Measurements from ENCODE around the gene HS6ST3.
"Not testable (repeated sequence)": the region's sequence is repeated elsewhere in the genome, so short reads cannot be mapped to it uniquely, and the experiment has no call there.

HS6ST3 gene

DNA sequence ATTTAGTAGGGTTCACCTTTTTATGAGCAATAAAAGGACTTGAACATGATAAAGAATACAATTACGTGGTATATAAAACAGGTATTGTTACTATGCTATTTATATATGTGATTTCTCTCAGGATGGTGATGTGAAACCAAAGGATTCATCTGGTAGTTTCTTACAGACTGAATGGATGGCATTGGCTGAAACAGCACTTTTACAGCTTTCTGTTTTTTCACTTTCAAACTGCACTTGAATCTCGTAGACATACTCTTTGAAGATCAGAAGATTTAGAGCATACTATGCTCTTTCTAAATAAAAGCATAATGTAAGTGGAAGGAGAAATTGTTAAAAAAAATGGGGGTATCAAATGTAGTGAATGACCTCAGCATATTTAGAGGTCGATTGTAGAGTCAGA lies 354.8 kb downstream of the HS6ST3 start:
- DNase-seq (ENCODE audit: low spot score): no peak

DNA sequence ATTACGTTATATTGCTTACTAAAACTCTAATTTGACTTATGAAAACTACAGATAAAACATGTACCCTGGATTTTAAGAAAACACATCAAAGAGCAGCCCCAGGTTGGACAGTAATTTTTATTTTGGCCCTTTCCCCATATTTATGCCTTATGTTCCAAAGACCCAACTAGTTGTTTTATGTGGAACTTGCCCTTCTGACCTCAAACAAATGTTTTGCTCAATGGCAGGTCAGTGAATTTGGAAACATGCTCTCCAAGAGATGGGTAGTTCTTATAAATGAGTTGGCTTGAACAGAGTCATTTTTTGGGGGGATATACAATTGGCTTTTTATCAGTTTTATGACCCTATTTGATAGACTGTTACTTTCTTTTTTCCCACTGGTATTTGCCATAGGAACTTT lies 360.0 kb downstream of the HS6ST3 start:
- no peak for DNase-seq (ENCODE audit: low spot score)

DNA sequence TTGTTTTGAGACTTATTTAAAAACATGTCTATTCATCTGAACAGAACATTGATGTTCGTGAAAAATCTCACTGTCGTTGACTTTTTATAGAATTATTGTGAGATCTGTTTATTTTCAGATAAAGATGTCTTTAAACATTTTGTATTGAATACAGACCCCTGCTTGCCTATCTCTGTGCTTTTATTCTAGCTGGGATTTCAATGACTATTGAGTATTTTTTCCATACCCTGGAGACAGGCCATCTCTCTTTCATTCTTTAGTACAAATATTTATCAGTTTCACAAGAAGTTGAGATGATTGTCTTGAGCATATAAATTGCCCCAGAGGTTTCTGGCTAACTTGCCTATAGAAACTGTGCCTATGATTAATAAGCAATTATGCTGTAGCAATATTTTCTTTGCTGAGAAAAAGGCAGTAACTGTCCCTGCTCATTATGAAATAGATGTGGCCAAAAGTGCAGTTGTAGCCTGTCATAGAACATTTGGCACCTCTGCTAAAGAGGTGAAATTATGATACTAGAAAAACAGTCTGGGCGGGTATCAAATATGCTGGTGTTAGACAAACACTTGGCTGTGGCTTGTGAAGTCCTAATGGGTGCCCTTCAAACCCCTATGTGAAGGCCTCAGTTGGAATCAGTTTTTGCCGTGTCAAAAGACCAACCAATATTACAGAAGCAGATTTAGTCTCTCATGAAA lies 360.6 kb downstream of the HS6ST3 start:
- DNase-seq (ENCODE audit: low spot score): no peak

DNA sequence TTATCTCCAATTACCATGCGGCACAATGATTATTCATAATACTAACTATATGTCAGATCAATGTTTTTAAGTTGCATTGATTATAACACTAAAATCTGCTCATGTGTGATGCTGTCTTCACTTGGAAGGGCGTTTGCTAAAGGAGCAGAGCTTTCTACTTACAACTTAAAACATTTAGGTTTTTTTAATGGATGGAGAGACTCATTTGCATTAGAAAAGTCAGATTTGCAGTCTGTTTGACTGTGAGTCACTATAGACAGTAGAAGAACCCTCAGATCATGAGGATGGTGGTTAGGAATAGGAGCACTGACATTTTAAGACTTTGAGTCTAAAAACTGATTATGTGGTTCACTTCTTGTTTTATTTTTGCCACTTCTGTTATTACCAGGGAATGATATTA lies 364.6 kb downstream of the HS6ST3 start:
- DNase-seq (ENCODE audit: low spot score): no peak

DNA sequence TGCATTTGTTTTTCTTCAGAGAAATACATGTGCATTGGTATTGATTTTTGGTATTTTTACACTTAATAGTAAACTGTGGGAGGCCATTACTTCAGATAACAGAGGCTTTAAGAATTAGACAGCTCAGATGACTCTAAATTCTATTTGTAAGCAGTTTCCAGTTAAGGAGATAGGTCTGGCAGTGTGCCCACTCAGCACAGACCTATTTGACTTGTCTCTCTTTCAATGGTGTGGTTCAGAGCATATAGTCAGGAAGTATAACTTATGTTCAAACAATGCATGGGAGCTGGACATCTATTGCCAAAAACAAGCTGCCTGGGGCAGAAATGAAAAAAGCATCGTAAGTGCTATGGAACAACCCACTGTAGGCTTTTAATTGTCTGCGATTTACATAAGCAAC lies 370.7 kb downstream of the HS6ST3 start:
- DNase-seq (ENCODE audit: low spot score): no peak

DNA sequence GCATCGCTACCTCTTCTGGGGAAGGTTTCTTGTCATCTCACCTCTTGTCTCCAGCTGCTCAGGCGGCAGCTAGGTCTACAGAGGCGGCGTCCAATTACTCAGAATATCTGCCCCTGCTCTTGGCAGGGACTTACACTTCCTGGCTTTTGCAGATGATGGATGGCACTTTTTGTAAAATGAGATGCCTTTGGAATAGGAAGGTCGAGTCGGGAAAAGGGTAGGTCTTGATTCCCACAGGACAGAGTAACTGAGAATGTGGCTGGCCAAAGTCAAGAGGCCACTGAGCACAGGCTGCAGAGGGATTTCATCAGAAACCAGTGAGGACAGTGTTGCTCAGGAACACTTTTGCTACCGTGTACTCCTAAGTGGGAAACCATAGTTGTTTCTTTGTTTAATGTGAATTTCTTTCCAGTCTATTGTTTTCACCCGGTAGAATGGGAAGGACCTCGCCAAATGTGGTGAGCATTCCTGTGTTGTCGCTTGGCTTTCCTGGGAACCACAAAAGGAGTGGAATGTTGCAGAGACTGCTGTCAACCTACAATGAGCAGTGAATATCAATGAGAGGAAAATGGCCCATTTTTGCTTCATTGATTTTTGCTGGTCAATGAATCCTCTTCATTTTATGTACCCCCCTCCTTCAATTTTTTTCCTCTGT lies 383.7 kb downstream of the HS6ST3 start:
- DNase-seq (ENCODE audit: low spot score): no peak

DNA sequence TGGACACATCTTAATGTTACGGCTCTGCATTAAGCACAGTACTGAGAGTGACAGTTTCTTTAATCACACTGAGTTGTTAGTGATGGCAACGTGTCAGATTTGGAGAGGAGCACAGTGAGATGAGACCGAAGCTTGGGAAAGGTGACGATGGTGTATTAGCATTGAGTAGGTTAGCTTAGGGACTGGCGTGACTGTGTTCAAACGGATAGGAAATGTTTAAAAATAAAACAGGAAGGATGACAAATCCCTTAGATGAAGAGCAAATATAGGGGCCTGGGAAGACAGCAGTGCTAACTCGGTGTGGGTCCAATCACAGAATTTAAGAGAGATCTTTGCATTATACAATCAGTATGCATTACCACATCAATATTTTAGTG lies 384.3 kb downstream of the HS6ST3 start:
- no peak for DNase-seq (ENCODE audit: low spot score)

DNA sequence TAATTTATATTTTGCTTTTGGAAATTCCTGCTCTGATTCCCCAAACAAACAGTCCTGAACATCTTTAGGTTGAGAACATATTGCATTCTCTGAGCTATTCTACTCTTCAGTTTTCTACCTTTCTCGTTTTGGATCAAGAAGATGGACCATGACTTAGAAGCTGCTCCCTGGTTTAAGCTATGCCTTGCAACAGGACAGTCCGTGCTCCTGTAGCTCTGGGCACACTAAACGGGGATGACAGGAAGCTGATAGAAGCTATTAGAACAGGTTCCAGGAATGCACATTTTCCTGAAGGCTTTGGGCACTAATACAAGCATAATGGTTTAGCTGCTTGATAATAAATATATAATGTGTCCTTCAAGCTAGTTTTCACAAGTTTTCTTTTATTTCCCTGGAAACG lies 385.2 kb downstream of the HS6ST3 start:
- DNase-seq (ENCODE audit: low spot score): no peak

DNA sequence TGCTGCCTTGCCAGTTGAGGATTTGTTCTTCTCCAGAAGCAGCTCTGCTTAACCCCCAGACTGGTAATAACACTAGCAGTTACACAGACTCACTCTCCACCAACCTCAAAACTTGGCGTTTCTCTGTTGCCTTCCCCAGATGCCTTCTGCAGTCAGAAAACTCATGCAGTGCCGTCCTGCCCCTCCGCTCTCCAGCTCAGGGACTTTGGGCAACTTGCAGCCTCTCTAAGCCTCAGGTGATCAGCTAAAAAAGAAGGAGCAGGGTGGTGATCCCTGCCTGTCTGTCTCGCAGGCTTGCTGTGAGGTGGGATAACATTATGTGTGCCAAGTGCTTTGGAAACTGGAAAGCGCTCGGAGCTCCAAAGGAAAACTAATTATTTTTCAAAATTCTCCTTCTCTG lies 391.6 kb downstream of the HS6ST3 start:
- DNase-seq (ENCODE audit: low spot score): no peak

DNA sequence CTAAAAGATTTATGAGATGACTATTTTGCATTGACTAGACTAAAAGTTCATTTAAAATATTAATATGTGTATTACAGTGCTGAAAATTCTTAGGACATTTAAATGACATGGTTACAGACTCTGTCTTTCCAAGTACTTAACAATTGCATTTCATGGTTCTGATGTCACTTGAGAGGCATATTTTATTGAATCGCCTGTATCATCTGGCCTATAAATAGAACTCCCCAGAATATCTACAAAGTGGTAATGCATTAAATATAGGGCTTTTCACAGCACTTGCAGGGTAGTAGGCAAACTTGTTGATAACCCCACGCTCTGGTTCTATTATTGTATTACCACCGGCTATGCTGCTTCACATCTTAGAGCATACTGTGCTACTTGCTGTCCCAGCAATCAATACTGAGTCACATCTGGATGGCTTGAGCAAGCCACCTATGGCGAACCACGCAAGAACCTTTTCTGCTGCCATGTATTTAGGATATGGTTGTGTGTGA lies 400.6 kb downstream of the HS6ST3 start:
- DNase-seq (ENCODE audit: low spot score): no peak

DNA sequence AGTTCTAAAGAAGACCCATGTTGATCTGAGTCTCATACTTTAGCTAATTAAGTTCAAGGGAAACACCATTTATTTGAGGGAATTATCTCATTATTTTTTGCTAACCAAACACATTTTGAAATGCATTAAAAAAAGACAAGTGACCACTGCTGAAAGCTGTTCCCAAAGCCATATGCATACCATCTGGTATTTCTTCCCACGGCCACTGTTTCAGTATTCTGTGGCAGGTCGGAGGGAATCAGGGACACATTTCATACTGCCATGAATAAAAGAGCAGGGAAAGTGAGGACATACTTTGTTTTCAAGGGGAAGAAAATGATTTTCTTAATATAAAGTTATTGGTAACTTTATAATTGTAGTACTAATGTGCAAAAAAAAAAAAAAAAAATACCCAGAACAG lies 401.2 kb downstream of the HS6ST3 start:
- DNase-seq (ENCODE audit: low spot score): no peak

DNA sequence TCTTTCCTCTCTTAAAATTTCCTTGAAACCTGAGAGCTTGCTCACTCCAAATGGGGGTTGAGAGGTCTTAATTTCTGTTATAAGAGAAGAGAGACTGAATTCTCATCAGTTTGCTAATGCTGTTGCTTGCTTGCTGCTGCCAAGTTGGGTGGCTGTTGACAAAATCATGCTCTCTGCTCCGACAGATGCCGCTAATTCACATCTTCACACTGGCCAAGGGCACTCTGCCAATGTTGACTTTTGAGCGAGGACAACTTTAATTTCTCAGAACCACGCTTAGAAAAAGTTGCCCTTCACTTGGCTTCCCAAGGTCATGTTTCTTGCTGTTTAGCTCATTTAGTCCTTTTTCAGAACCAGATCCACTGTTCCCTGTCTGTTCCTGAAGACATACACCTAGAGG lies 402.9 kb downstream of the HS6ST3 start:
- no peak for DNase-seq (ENCODE audit: low spot score)

DNA sequence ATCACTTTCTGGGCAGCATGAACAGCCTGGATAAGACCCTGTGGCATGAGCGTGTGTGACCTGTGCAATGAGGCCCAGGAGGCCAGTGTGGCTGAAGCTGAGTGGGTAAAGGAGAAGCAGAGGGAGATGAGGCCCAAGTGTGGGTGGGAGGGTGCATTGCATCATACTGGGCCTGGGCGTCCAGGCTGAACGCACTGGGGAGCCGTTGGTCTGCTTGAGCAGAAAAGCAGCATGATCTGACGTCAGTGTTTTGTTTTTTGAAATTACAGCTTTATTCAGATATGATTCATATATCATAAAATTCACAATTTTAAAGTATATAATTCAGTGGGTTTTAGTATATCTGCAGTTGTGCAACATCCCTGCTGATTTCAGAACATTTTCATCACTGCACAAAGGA lies 409.7 kb downstream of the HS6ST3 start:
- no peak for DNase-seq (ENCODE audit: low spot score)

DNA sequence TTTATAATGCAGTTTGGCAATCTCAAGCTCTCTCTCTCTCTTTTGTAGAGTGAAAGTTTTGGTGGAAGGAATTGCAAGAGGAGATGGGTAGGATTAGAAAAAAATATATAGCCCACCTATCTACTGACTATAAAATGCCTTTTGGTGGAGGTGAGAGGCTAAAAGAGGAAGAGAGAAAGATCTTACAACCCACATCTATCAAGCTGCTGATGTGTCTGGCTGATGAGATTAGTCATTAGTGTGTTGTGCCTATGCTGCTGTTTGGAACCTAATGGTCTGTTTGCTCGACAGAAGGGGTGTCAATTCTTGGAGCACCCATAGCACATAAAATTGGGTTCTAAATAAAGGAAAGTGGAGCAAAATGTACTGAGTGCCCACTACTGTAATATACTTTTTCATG lies 411.0 kb downstream of the HS6ST3 start:
- no peak for DNase-seq (ENCODE audit: low spot score)

DNA sequence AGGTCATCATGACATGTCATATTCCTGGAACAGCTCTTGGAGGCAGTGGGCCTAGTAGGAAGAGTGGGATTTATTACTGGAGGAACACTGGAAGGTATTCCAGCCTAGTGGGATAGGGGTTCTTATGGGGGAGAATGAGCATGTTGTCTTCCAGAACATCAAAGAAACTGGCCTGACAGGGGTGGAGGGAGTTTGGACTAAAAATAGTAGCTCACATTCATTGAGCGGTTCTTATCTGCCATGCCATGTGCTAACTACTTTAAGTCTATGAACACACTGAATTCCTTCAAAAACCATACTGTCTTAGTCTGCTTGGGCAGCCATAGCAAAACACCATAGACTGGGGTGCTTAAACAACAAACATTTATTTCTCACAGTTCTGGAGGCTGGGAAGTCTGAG lies 413.6 kb downstream of the HS6ST3 start:
- no peak for DNase-seq (ENCODE audit: low spot score)

DNA sequence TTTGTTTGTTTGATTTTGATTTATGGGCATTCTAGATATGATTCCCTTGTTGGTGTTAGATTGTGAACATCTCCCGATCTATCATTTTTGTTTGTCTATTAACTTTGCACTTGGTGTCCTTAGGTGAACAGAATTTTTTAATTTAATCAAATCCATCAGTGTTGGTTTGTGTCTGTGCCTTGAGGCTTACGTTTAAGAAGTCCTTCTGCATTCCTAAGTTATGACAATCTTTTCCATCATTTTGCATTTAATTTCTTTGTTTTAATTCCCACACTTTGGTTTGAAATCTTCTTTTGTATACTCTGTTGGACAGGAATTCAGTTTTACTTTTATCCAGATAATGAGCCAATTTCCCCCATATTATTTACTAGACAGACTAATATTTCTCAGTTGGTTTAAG lies 421.7 kb downstream of the HS6ST3 start:
- DNase-seq (ENCODE audit: low spot score): no peak

DNA sequence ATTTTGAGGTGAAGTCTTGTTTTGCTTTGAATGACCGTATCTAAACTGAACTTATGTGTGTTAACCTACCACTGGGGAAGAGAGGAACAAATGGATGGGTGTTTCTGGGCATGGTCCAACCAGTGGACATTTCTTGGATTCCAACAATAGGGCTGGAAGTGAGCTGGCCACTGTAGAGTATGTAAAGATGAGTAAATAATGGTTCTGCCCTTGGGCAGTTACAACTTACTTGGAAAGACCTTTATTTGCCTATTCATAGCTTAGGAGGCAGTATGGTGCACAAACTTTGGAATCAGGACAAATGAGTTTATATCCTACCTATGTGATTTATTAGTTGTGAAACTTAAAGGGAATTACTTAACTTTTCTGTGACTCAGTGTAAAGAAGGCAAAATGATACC lies 429.5 kb downstream of the HS6ST3 start:
- no peak for DNase-seq (ENCODE audit: low spot score)

DNA sequence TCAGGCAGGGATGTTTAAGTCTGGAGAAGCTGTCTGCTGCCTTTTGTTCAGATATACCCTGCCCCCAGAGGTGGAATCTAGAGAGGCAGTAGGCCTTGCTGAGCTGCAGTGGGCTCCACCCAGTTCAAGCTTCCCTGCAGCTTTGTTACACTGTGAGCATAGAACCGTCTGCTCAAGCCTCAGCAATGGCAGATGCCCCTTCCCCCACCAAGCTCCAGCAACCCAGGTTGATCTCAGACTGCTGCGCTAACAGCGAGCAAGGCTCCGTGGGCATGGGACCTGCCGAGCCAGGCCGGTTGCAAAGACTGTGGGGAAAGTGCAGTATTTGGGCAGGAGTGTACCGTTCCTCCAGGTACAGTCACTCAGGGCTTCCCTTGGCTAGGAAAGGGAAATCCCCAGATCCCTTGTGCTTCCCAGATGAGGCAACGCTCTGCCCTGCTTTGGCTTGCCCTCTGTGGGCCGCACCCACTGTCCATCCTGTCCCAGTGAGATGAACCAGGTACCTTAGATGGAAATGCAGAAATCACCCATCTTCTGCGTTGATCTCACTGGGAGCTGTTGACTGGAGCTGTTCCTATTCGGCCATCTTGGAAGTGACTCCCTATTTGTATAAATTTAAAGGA lies 434.6 kb downstream of the HS6ST3 start:
- not testable (repeated sequence) for DNase-seq (ENCODE audit: low spot score)

DNA sequence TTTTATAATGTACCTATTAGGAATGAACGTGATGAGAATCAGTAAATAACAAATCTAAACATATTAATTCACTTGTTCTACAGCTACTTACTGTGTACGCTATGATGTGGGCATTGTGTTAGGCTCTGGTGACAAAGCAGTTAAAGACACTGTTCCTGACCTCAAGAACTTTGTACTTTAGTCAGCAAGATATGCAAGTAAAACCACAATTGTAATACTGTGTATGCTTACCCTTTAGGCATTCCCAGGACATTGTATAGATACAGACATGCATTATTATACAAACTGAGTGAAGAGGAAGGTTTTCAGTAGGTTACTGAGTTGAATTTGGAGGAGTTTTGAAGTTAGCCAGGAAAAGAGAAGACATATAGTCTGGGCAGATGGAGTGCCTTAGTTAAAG lies 435.8 kb downstream of the HS6ST3 start:
- DNase-seq (ENCODE audit: low spot score): no peak

DNA sequence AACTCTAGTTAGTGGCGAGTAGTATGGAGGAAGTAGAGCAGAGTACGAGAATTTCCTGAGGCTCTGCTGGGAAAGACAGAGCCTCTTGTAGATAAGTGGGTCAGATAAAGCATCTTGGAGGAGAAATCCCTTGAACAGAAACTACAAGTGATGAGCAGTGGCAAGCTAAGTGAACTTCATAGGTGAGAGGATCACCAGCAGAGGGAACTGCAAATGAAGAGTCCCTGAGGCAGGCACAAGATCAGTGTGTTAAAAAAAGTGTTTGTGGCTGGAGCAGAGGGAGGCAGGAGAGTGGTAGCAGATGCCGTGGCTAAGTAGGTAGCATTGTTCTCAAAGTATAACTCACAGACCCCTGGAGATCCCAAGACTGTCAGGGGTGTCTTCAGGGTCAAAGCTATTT lies 437.6 kb downstream of the HS6ST3 start:
- no peak for DNase-seq (ENCODE audit: low spot score)

DNA sequence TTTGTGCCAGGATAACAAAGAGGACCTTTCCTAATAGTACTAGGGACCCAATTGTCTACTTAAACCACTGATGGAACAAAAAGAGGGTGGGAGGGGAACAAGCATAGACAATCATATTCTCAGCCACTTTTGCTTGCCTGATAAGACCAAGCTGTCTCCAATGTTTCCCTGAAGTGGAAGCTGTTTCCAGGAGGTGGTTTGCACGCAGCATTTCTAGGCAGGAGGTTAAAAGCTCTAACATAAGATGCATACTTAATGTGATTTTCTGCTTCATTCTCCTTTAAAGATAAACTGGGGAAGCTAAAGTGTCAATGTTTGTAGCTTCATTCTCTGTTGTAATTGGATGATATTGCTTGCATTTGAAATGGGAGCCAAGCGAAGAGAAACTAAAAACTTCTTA lies 442.9 kb downstream of the HS6ST3 start:
- DNase-seq (ENCODE audit: low spot score): no peak

DNA sequence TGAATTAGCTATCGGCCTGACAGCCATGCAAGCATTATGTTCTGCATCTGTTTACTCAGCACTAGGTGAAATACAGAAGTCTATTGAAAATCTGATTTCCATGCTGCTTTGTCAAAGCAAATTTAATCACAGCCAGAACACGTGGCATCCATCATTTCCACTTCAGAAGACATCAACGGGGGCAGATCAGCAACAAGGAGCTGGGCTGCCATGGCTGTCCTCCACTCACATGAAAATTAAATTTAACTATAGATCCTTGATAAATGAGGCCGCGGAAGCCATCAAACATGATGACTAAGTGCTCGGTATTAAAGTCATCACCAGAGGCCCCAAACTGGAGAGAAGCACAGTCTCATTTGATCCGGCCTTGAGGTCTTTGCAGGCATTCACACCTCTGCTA lies 443.5 kb downstream of the HS6ST3 start:
- no peak for DNase-seq (ENCODE audit: low spot score)

DNA sequence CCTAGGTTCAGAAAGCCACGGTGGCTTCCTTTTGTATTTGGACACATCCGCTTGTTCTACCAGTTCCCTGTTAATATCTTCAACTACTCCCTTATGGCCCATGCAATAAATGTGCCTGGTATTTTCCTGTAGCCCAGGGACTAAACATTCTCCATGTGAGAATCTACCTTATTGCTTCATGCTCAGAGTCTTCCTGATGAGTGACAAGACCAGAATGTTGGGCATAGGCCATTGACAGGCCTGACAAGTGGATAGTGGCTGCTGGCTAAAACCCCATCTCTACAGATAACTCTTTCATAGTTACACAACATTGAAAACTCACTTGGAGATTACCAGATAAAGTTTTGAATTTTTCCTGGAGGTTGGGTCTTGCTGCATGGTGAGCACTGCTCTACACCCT lies 449.9 kb downstream of the HS6ST3 start:
- DNase-seq (ENCODE audit: low spot score): no peak

DNA sequence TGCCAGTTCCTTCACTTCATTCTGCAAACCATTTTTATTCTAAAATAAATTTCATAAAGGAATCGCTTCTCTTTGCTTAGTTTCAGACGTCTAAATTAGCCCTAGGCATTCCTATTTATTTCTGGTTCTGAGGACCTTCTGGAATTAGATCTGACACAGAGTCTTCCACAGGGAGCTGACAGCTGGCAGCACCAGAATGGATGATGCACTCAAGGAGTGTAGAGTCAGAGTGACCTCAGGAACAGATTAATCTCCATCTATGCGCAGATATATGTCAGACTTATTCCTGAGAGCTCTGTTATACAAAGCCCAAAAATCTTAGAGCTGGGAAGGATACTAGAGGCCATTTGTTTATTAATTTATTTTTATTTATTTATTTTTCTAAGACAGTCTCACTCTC lies 450.8 kb downstream of the HS6ST3 start:
- no peak for DNase-seq (ENCODE audit: low spot score)

Data from hematopoietic multipotent progenitor cell treated with erythropoietin and hydrocortisone succinate and interleukin-3 and kit ligand, for 17 days (in vitro differentiated cells).